ENCODE results near the gene RFX4. TPM values are rescaled to one million over a fixed set of nuclear protein-coding genes. Genes with fewer than 3 reads are reported as not detected.

The RFX4 gene
- total and polyA plus RNA-seq, 2 of the 8 experiments (the other 6 are each of a cell fraction or from before 2014, with no cell fraction given) = 0.06 TPM; not detected in 1

GRCh38 chr12:106733660-106734059 lies 150.9 kb downstream of the RFX4 start:
- no peak overlapping the region for H4K8ac ChIP-seq (ENCODE audit: extremely low read depth, insufficient read depth, low read length)
- no peak overlapping the region for H3K4ac ChIP-seq (replicated peaks; ENCODE audit: insufficient read length, low read depth, low read length)
- no peaks in the 10 kb centered on the region for H3K79me1 ChIP-seq (ENCODE audit: low read depth, low read length)
- H3K4me1 ChIP-seq (replicated peaks in 1 of 4; ENCODE audit: control insufficient read depth in 3 of 4, insufficient read depth in 4 of 4, low read length in 3 of 4) = peaks cover 0 to 2% (median 0%) of the 10 kb centered on the region in 4 experiments; a peak in 1 of 7 replicates
- no peak overlapping the region for H2BK20ac ChIP-seq (ENCODE audit: low read length)
- no peak overlapping the region for H3K18ac ChIP-seq (ENCODE audit: extremely low read depth, low read length)
- no peaks in the 10 kb centered on the region for H4K20me1 ChIP-seq (replicated peaks in 1 of 2; ENCODE audit: control insufficient read depth in 1 of 2, insufficient read depth in 2 of 2, low read length in 2 of 2)
- H3K23ac ChIP-seq (ENCODE audit: insufficient read length) = no peak overlapping the region
- H3K79me2 ChIP-seq (ENCODE audit: control insufficient read depth in 1 of 2, insufficient read depth in 2 of 2, low read length in 2 of 2) = no peaks in the 10 kb centered on the region
- no peaks in the 10 kb centered on the region for H3K27me3 ChIP-seq (replicated peaks in 1 of 4; ENCODE audit: control insufficient read depth in 3 of 4, extremely low read depth in 1 of 4, insufficient read depth in 3 of 4, low read length in 3 of 4)
- H3K9me3 ChIP-seq (ENCODE audit: insufficient read depth in 2 of 2, low read depth in 1 of 2, low read length in 1 of 2) = no peaks in the 10 kb centered on the region
- H4K5ac ChIP-seq (ENCODE audit: insufficient read length, low read depth, low read length) = no peak overlapping the region
- CTCF ChIA-PET (ENCODE audit: partially characterized antibody) = interaction anchor here (1.4 kb wide), 1 partner anchor 9 kb away, joined by 4 read pairs; no protein-coding TSS in a partner anchor
- no peak overlapping the region for H3K4me2 ChIP-seq (ENCODE audit: insufficient read depth in 1 of 2, low read depth in 2 of 2, low read length in 2 of 2)
- no peak overlapping the region for H2BK12ac ChIP-seq (ENCODE audit: low read depth, low read length)
- no peak overlapping the region for H3K14ac ChIP-seq (ENCODE audit: insufficient read length)
- no peak overlapping the region for H3K4me3 ChIP-seq (ENCODE audit: extremely low read depth in 1 of 4, insufficient read depth in 2 of 4, low read depth in 3 of 4, low read length in 4 of 4)
- no peak overlapping the region for H4K91ac ChIP-seq (replicated peaks; ENCODE audit: insufficient read length, low read length)
- POLR2A ChIA-PET (ENCODE audit: partially characterized antibody) = no interaction called here
- no peaks in the 10 kb centered on the region for H3K23me2 ChIP-seq (ENCODE audit: low read depth, low read length)
- H2BK5ac ChIP-seq (ENCODE audit: low read depth, low read length) = no peak overlapping the region
- no peak overlapping the region for H2AFZ ChIP-seq (ENCODE audit: low read length)
- H3K9ac ChIP-seq (replicated peaks in 1 of 4; ENCODE audit: extremely low read depth in 1 of 4, low read depth in 3 of 4, low read length in 3 of 4) = no peak overlapping the region
- TF ChIP-seq TCF12 (IDR thresholded peaks at IDR 0.05; ENCODE audit: low read depth, low read length) = no peak
- TF ChIP-seq SIX5 (IDR thresholded peaks at IDR 0.05; ENCODE audit: low read depth, low read length) = no peak
- TF ChIP-seq ASH2L (IDR thresholded peaks at IDR 0.05; ENCODE audit: low read length) = no peak
- TF ChIP-seq FOSL1 (IDR thresholded peaks at IDR 0.05; ENCODE audit: insufficient read depth, low read depth, low read length) = no peak
- no peak for TF ChIP-seq JUN (IDR thresholded peaks at IDR 0.05; ENCODE audit: low read depth, low read length)
- no peak overlapping the region for H3K56ac ChIP-seq (replicated peaks; ENCODE audit: insufficient read length, low read depth, low read length)
- no peak overlapping the region for H2AK5ac ChIP-seq (ENCODE audit: low read depth, low read length)
- WGBS, 2 experiments (ENCODE audit: extremely low coverage in 1 of 2, insufficient coverage in 1 of 2, insufficient read length in 1 of 2, insufficient replicate concordance in 2 of 2, low coverage in 1 of 2, low lambda C conversion rate in 2 of 2, missing lambda C conversion rate in 1 of 2) = 94% methylated on average over 4 of the region's 4 CpGs; no CpG with 5 or more reads in 1 of the 2 experiments
- H3K36me3 ChIP-seq (ENCODE audit: control insufficient read depth in 2 of 4, insufficient read depth in 4 of 4, low read length in 3 of 4) = no peaks in the 10 kb centered on the region
- FAIRE-seq (no peak), DNase-seq (ENCODE audit: low read depth in 1 of 2, low spot score in 2 of 2) (no peak)
- no peak overlapping the region for H2BK15ac ChIP-seq (ENCODE audit: low read length)
- H2BK120ac ChIP-seq (replicated peaks; ENCODE audit: low read depth, low read length) = no peak overlapping the region
- H3K27ac ChIP-seq (ENCODE audit: low read depth, low read length) = no peak overlapping the region
